Activated T-helper 1 cell treated with Interleukin-2 at 50 U/mL for 16 hours (primary cell): ENCODE results near the gene C16orf96.
"Not testable (repeated sequence)": the region's sequence is repeated elsewhere in the genome, so short reads cannot be mapped to it uniquely, and the experiment has no call there.

Experiments used
- DNase-seq: peaks from one replicate; pipeline ENCODE4 v3.0.0-alpha.2; 2020; ENCODE audit warnings: low read depth

Gene C16orf96

GRCh38 chr16:4566144-4566543 is 10.0 kb downstream of the C16orf96 start:
- no peak for DNase-seq

GRCh38 chr16:4570086-4570485 is 13.9 kb downstream of the C16orf96 start:
- DNase-seq = no peak

DNA sequence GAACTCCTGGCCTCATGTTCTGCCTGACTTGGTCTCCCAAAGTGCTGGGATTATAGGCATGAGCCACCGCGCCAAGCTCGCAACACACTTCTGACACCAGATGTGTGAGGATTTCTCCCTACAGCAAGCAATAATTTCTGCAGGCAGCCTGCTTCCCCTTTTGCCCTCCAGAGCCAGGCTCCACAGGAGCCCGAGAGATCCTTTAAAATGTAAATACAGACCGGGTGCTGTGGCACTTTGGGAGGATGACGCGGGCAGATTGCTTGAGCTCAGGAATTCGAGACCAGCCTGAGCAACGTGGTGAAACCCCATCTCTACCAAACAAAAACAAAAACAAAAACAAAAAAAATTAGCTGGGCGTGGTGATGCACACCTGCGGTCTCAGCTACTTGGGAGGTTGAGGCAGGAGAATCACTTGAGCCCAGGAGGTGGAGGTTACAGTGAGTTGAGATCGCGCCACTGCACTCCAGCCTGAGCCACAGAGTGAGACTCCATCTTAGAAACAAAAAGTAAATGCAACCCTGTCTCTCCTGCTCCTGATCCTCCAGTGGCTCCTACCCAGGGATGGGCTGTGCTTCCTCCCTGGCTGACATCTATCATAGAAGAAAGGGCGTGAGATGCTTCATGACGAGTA is 14.7 kb downstream of the C16orf96 start:
- DNase-seq = no peak

GRCh38 chr16:4572715-4573114 is 16.6 kb downstream of the C16orf96 start:
- no peak for DNase-seq

DNA sequence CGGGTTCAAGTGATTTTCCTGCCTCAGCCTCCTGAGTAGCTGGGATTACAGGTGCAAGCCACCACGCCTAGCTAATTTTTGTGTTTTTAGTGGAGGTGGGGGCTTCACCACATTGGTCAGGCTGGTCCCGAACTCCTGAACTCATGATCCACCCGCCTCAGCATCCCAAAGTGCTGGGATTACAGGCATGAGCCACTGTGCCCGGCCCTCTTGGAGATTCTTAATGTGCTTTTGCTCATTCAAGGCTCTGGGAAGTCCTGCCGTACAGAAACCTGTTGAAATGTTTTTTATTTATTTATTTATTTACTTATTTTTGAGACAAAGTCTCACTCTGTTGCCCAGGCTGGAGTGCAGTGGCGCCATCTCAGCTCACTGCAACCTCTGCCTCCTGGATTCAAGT is 17.8 kb downstream of the C16orf96 start:
- DNase-seq = not testable (repeated sequence)

GRCh38 chr16:4574919-4575705 is 19.0 kb downstream of the C16orf96 start:
- no peak for DNase-seq

GRCh38 chr16:4576008-4576407 is 19.9 kb downstream of the C16orf96 start:
- DNase-seq = no peak

GRCh38 chr16:4578961-4579530 is 22.9 kb downstream of the C16orf96 start:
- no peak for DNase-seq

DNA sequence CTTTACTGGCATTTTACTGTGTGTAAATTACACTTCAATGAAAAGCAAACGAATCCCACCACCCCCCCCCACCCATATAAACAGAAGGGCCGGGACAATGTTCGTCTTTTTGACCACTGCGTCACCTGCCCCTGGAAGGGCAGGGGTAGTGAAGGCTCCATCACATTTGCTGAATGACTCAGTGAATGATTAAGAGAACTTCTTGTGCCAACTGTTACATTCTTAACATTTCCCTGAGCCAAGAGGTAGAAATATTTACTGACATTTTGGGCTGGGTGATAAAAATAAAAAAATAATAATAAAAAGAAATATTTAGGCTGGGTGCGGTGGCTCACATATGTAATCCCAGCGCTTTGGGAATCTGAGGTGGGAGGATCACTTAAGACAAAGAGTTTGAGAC is 24.1 kb downstream of the C16orf96 start:
- no peak for DNase-seq

GRCh38 chr16:4583906-4584305 is 27.8 kb downstream of the C16orf96 start:
- DNase-seq = no peak

DNA sequence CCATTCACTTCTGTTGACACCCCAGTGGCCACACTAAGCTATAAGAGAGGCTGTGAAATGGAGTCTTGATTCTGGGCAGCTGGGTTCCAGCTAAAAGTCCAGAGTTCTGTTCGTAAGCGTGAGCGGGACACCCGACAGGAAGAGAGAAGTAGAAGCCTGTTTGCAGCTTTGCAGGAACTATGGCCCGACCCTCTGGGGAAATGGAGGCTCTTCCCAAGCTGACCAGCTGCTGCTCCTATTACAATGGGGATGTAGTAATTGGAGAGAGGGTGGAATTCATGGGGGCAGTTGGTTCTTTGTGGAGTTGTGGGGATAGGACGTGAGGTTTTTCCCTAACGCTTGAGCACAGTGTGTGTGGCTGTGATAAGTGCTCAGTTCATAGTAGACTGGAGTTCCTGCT is 30.2 kb downstream of the C16orf96 start:
- no peak for DNase-seq

- no peak for DNase-seq
Observed at GRCh38 chr16:4588386-4588785, 32.2 kb downstream of the C16orf96 start.

- no peak for DNase-seq
Observed at GRCh38 chr16:4588961-4589360, 32.8 kb downstream of the C16orf96 start.

DNA sequence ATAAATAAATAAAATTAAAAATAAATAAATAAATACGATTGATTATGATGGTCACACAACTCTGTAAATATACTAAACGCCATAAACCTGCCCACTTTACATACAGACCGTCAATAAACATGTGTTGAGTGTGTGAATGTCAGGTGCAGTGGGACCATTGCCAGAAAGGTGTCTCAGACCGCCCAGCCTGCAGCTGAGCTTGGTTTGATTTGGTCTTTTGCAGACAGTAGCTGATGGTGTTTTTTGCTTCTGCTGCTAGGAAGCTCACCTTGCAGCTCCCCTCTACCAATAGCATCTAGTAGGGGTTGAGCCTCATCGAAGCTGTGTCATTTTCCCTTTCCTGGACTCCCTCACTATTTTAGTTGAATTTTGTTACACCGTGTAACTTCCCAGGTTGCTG is 35.1 kb downstream of the C16orf96 start:
- DNase-seq = no peak

GRCh38 chr16:4591706-4592470 is 35.7 kb downstream of the C16orf96 start:
- DNase-seq = no peak

- DNase-seq = no peak
Observed at GRCh38 chr16:4593086-4593485, 36.9 kb downstream of the C16orf96 start.

GRCh38 chr16:4594433-4595410 is 38.6 kb downstream of the C16orf96 start:
- DNase-seq = no peak

DNA sequence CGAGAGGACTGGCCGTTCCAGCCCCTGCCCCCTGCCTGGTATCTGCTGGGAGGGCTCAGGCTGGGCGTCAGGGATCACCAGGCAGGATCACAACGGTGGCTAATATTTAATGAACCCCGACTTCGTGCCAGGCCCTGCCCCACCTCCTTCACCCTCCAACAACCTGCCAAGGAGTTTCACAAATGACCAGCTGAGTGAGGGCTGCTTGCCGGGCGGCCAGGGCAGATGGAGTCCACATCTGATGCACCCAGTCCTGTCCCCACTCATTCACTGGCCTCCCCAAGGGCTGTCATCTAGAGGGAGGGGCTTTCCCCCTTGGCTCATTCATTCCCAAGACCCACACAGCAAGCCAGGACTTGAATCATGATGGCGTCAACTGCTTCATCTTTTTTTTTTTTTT is 41.0 kb downstream of the C16orf96 start:
- no peak for DNase-seq

DNA sequence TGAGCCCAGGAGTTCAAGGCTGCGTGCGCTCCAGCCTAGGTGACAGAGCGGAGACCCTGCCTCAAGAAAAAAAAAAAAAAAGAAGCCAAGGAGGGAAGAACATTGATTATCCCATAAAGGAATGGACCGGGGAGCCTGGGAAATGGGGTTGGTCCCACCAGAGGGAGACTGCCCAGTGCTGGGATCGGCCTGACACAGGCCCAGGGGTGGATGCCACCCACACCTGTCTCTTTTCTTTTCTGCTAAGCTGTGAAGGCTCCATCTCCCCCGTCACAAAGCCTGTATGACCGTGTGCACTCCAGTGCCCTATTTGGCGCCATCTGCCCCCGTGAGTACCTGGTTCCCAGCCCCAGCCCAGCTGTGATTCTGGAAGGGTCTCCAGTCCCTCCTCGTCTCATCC is 42.9 kb downstream of the C16orf96 start:
- DNase-seq = no peak

GRCh38 chr16:4599545-4599944 is 43.4 kb downstream of the C16orf96 start:
- DNase-seq = no peak
